GM11168 (cell line): Measurements from ENCODE around the gene ACSM6.

Experiments used
- in situ Hi-C: fragments of 300-500 bp; cut with MboI; formaldehyde crosslinking; loops from one replicate; pipeline ENCODE4 v1.12.0; 2022; ENCODE audit warnings: low sequenced_read_pairs; ENCODE audit not compliant: unreplicated experiment

ACSM6 gene

GRCh38 chr10:95242581-95243317, 48.7 kb downstream of the ACSM6 start:
- in situ Hi-C loops, result loop anchor here (5.0 kb wide), 1 partner anchor 60 kb away; no protein-coding TSS in a partner anchor

- in situ Hi-C loops, result loop anchor here (5.0 kb wide), 1 partner anchor 61 kb away; no protein-coding TSS in a partner anchor
These were observed 49.2 kb downstream of the ACSM6 start for GRCh38 chr10:95243318-95243617.

- in situ Hi-C loops, result loop anchor here (5.0 kb wide), 1 partner anchor 62 kb away; no protein-coding TSS in a partner anchor
These were observed 50.1 kb downstream of the ACSM6 start for GRCh38 chr10:95244152-95244551.

DNA sequence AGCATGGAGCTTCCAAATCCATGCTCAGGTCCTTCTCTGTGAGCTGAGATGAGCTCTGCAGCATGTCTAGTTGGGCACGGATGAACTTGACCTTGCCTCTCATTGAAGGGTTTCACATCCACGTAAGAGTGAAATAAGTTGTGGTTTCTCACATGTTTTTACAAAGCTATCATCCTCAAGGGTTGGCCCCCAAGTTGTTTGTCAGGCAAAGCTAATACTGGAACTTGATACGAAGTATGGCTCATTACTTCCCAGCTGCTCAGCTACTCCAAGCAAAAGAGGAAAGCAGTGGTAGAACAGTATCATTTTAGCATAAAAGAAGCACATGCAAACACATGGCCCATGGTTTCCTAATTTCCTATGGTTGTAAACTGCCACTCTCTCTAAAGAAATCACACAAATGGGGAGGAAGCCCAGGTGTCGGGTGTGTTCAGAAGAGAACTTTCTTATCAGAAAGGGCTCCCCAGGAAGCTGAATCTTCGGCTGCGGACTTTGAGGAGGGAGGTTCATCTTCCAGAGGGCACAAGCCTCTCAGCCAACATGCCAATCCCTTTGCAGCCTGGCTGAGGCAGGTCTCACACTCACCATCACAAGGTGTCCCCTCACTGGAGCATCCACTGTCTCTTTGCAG, 51.5 kb downstream of the ACSM6 start:
- in situ Hi-C loops, result no loop called here

DNA sequence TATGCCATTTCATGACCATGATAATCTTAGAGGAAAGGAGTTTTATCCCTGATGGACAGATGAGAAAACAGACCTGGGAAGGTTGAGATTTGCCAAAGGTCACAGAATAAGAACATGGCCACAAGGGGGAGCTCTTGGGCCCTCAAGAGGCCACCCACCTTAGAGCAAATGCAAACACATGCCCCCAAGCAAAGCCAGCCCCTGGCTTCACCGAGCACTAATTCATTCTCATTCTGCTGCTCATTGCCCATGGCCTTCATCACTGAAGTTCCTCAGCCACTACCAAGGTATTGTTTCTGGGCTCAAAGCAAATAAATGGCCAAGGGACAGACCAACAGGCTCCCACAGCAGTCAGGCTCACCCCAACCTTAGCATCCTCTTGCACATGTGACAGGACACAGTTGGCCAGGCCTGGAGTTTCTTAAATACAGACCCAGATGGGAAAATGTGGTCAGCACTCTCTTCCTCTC, 52.6 kb downstream of the ACSM6 start:
- in situ Hi-C loops, result no loop called here

DNA sequence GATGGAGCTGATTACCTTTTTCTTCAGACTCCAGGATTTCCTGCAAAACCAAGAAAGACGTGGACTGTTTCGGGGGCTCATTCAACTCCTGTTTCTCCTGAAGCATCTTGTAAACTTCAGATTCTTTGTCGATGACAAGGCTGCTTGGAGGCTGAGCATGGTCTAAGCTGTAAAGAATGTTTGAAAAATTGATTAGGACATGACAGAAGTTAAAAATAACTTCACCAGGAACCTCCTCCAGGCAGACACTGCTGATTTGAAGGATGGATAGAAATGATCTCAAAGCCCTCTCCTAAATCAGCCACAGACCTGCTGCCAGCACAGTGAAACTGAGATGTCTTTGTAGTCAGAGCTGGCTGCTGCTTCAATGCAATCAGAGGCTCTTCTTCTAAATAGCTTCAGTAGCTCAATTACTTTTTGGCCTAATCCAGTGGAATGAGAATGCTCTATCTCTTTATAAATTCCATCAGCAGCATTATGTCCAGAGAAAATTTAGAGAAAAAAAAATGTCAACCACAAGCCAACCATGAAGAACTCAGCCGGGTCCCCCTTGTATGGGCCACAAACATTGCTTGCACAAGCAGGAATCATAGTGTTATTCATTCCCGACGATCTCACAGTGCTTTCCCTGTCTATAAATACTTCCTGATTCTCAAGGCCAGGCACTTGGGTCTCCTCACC, 53.3 kb downstream of the ACSM6 start:
- in situ Hi-C loops, result no loop called here

GRCh38 chr10:95247881-95248583, 54.0 kb downstream of the ACSM6 start:
- in situ Hi-C loops, result no loop called here

GRCh38 chr10:95248989-95249388, 55.0 kb downstream of the ACSM6 start:
- in situ Hi-C loops, result no loop called here

GRCh38 chr10:95249467-95249866, 55.4 kb downstream of the ACSM6 start:
- in situ Hi-C loops, result no loop called here

DNA sequence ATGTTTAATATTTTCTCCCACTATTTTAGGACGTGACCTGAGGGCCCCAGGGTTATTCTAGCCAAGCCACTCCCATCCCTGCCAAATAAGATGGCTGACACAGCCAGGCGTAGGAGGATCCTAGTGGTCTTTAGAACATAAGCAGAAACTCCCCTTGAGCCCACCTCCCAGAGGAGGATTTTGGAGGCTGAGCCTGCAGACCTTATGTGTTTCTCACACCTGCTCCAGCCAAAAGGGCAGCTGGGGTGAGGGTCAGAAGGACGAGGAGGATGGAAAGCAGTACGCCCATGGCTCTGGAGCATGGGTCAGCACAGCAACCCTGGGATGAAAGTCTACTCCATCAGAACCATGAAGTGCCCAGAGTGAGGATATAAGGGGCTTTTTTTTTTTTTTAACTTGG, 56.8 kb downstream of the ACSM6 start:
- in situ Hi-C loops, result no loop called here

DNA sequence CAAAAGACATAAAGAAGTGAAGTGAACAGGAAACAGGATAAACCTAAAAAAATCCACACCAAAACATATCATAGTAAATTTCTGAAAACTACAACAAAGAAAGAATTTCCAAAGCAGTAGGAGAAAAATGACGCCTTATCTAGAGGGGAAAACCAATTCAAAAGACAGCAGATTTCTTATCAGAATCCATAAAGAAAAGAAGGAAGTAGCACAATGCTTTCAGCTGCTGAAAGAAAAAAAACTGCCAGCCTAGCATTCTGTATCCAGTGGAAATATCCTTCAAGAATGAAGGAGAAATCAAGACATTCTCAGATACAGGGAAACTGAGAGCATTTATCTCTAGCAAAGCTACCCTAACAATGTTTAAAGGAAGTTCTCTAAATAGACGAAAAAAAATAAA, 59.0 kb downstream of the ACSM6 start:
- in situ Hi-C loops, result no loop called here

GRCh38 chr10:95253686-95254085, 59.6 kb downstream of the ACSM6 start:
- in situ Hi-C loops, result no loop called here

DNA sequence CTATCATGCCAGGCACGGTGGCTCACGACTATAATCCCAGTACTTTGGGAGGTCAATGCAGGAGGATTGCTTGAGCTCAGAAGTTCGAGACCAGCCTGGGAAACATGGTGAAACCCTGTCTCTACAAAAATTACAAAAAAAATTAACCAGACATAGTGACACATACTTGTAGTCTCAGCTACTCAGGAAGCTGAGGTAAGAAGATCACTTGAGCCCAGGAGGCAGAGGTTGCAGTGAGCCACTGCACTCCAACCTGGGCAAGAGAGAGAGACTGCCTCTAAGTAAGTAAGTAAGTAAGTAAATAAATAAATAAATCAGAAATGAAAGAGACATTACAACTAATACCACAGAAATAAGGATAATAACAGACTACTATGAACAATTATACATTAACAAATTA, 60.6 kb downstream of the ACSM6 start:
- in situ Hi-C loops, result no loop called here

DNA sequence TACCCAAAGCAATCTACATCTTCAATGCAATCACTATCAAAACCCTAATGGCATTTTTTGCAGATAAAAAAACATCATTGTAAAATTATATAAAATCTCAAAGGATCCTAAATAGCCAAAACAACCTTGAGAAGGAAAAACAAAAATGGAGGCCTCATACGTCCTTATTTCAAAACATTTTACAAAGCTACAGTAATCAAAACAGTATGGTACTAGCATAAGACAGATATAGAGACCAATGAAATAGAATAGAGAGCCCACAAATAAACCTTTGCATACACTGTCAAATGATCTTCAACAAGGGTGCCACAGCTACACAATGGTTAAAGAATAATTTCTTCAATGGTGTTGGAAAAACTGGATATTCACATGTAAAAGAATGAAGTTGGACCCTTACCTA, 62.2 kb downstream of the ACSM6 start:
- in situ Hi-C loops, result no loop called here

DNA sequence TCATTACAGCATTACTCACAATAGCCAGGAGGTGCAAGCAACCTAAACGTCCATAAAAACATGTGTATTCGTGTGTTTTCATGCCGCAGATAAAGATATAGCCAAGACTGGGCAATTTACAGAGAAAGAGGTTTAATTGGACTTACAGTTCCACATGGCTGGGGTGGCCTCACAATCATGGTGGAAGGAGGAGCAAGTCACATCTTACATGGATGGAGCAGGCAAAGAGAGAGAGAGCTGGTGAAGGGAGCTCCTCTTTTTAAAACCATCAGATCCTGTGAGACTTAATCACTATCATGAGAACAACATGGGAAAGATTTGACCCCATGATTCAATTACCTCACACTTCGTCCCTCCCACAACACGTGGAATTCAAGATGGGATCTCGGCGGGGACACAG, 63.8 kb downstream of the ACSM6 start:
- in situ Hi-C loops, result no loop called here

GRCh38 chr10:95260397-95260881, 66.4 kb downstream of the ACSM6 start:
- in situ Hi-C loops, result loop anchor here (10.0 kb wide), 1 partner anchor 104 kb away; no protein-coding TSS in a partner anchor

DNA sequence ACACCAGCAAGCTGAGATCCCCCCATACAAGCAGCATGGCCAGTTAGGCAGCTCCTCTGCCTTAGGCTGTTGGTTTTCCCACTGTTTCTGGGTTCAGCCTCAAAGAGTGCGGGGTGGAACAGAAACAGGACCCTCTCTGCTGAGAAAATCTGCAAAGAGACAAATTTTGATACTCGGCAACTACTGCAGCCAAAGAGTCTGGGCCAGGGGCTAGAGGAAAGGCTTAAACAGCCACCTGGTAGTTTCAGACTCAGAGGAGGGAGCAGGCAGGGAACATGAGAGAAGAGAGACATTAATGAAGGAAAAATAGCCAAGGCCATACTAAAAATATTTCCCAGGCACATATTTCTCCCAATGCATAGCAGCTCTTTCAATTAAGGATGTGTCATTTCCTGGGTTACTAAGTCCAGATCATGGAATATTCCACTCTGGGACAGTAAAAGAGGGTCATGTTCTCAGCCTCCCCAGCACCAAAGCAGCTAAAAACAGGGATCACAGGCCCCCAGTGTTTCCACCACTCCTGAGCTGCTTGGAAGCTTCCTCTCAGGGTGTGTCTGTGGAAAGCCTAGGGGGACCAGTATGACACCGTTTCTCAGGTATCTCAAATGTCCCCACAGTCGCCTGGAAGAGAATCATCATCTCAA, 67.0 kb downstream of the ACSM6 start:
- in situ Hi-C loops, result loop anchor here (10.0 kb wide), 1 partner anchor 104 kb away; no protein-coding TSS in a partner anchor

GRCh38 chr10:95261926-95262325, 67.9 kb downstream of the ACSM6 start:
- in situ Hi-C loops, result loop anchor here (10.0 kb wide), 1 partner anchor 103 kb away; no protein-coding TSS in a partner anchor

GRCh38 chr10:95262763-95263518, 68.9 kb downstream of the ACSM6 start:
- in situ Hi-C loops, result loop anchor here (10.0 kb wide), 1 partner anchor 102 kb away; no protein-coding TSS in a partner anchor
